ENCODE results near the gene CRK. TPM values are rescaled to one million over a fixed set of nuclear protein-coding genes. Genes with fewer than 3 reads are reported as not detected.
A peak's percentile ranks its signal among the peaks of the same experiment; 100 is the strongest.
"Not testable (repeated sequence)": the region's sequence is repeated elsewhere in the genome, so short reads cannot be mapped to it uniquely, and the experiment has no call there.

The CRK gene
- total and polyA plus RNA-seq, 4 experiments from 2014 or later = 24.2 to 32.1 (median 27.2) TPM

DNA sequence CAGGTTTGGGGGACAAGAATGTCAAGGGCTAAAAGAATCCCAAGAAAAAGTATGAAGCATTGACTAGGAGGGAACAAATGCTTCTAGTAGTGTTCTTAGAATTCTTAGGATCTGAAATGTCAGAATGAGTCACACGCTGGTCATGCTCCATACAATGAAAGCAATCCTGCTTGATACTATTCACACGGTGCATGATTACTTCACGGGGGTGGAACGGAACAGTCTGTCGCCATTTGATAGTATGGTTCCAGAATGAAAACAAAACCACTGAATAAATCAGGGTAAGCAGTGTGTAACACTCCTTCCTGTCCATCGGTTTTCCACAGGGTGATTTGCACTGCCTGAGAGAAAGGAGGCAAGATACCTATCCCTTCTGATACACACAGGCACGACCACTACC, 33.1 kb downstream of the CRK start:
- H3K27me3 Mint-ChIP-seq = no peaks in the 10 kb centered on the region
- no peaks in the 10 kb centered on the region for H3K9me3 ChIP-seq (ENCODE audit: control insufficient read depth in 1 of 2, low read length in 2 of 2)
- peaks cover 19% of the 10 kb centered on the region for H3K36me3 ChIP-seq (ENCODE audit: insufficient read depth, low read length)
- DNase-seq = no peak
- POLR2A ChIA-PET (ENCODE audit: partially characterized antibody) = no interaction called here
- intact Hi-C loops (cut with micrococcal nuclease) = no loop called here
- CTCF ChIA-PET (ENCODE audit: partially characterized antibody) = interaction anchor here (0.6 kb wide), 1 partner anchor 30 kb away, joined by 3 read pairs; no protein-coding TSS in a partner anchor
- no peak overlapping the region for H3K4me3 ChIP-seq (ENCODE audit: low read length in 2 of 2)
- H3K27ac ChIP-seq (ENCODE audit: low read depth, low read length) = no peak overlapping the region
- H3K27ac Mint-ChIP-seq = peak overlapping the region in 2 of 7 donors; percentile 29 to 51
- peaks cover 16 to 39% of the 10 kb centered on the region in 2 donors for H3K36me3 Mint-ChIP-seq
- peaks cover 0 to 6% (median 0%) of the 10 kb centered on the region in 4 donors for H3K4me1 Mint-ChIP-seq
- H3K9me3 Mint-ChIP-seq = no peaks in the 10 kb centered on the region
- no peak overlapping the region for H3K4me3 Mint-ChIP-seq
- H3K27me3 ChIP-seq (ENCODE audit: insufficient read depth, low read length) = no peaks in the 10 kb centered on the region
- H3K4me1 ChIP-seq (ENCODE audit: insufficient read depth, low read length) = no peaks in the 10 kb centered on the region

DNA sequence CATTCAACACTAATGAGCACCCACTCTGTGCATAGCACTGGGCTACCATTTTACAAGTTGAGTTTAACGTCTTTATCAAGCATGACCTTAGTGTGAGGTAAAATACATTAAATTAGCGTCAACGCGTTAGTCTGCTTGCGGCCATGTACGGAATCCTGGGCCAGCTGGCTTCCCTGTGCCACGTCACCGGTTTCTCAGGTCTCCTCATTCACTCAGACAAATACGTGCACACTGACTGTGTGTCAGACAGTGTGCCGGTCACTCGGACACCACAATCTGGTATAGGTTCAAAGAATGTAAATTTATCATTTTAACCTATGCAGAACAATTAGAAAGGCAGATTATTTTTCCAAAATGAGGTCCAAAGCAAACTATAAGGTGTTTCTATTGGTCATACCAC, 34.6 kb downstream of the CRK start:
- Mint-ChIP-seq H3K4me3 (no peak overlapping the region), H3K36me3 (peaks cover 17 to 40% of the 10 kb centered on the region in 2 donors), H3K27ac (peak overlapping the region in 2 of 7 donors; percentile 7 to 29), H3K27me3 (no peaks in the 10 kb centered on the region), H3K9me3 (no peaks in the 10 kb centered on the region), H3K4me1 (peaks cover 0 to 7% (median 0%) of the 10 kb centered on the region in 4 donors)
- Histone ChIP-seq H3K9me3 (ENCODE audit: control insufficient read depth in 1 of 2, low read length in 2 of 2) (no peaks in the 10 kb centered on the region), H3K27me3 (ENCODE audit: insufficient read depth, low read length) (no peaks in the 10 kb centered on the region), H3K4me1 (ENCODE audit: insufficient read depth, low read length) (no peaks in the 10 kb centered on the region), H3K4me3 (ENCODE audit: low read length in 2 of 2) (no peak overlapping the region), H3K36me3 (ENCODE audit: insufficient read depth, low read length) (peaks cover 19% of the 10 kb centered on the region), H3K27ac (ENCODE audit: low read depth, low read length) (no peak overlapping the region)
- DNase-seq = no peak
- intact Hi-C loops (cut with micrococcal nuclease) = no loop called here
- CTCF ChIA-PET (ENCODE audit: partially characterized antibody) = no interaction called here
- POLR2A ChIA-PET (ENCODE audit: partially characterized antibody) = no interaction called here

DNA sequence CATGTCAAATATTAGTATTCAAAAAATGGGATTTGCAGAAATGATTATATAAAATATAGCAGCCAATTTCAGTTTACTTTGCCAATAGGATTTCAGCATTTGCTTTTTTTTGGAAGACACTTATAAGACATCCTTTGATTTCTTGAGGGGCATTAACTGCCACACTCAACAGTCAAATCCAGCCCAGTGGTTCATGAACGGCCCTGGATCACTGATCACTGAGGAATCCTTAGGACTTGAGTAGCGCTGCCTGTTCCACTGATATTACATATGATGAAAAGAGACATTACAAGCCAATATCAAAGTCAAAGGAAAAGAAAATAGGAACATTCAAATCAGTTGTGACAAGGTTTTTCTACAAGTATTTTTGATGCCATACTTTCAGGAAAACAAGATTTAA, 35.1 kb downstream of the CRK start:
- intact Hi-C loops (cut with micrococcal nuclease) = no loop called here
- no peak for DNase-seq
- H3K9me3 ChIP-seq (ENCODE audit: control insufficient read depth in 1 of 2, low read length in 2 of 2) = no peaks in the 10 kb centered on the region
- ChIA-PET POLR2A (ENCODE audit: partially characterized antibody) (no interaction called here), CTCF (ENCODE audit: partially characterized antibody) (no interaction called here)
- Mint-ChIP-seq H3K27ac (no peak overlapping the region), H3K9me3 (no peaks in the 10 kb centered on the region), H3K36me3 (peaks cover 17 to 39% of the 10 kb centered on the region in 2 donors), H3K27me3 (no peaks in the 10 kb centered on the region), H3K4me3 (no peak overlapping the region), H3K4me1 (peaks cover 0 to 7% (median 0%) of the 10 kb centered on the region in 4 donors)
- H3K36me3 ChIP-seq (ENCODE audit: insufficient read depth, low read length) = peaks cover 19% of the 10 kb centered on the region
- H3K4me1 ChIP-seq (ENCODE audit: insufficient read depth, low read length) = no peaks in the 10 kb centered on the region
- no peak overlapping the region for H3K27ac ChIP-seq (ENCODE audit: low read depth, low read length)
- no peaks in the 10 kb centered on the region for H3K27me3 ChIP-seq (ENCODE audit: insufficient read depth, low read length)
- no peak overlapping the region for H3K4me3 ChIP-seq (ENCODE audit: low read length in 2 of 2)

DNA sequence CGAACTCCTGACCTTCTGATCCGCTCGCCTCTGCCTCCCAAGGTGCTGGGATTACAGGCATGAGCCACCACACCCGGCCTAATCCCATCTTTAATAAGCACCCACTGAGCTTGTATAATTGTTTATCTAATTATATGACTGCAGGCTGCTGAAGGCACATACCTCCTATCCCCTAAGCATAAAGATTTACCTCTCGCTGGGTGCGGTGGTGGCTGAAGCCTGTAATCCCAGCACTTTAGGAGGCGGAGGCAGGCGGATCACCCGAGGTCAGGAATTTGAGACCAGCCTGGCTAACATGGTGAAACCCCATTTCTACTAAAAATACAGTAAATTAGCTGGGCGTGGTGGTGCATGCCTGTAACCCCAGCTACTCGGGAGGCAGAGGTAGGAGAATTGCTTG, 35.9 kb downstream of the CRK start:
- CTCF ChIA-PET (ENCODE audit: partially characterized antibody) = interaction anchor here (0.6 kb wide), 1 partner anchor 31 kb away, joined by 5 read pairs; no protein-coding TSS in a partner anchor
- intact Hi-C loops (cut with micrococcal nuclease) = no loop called here
- Histone ChIP-seq H3K27me3 (ENCODE audit: insufficient read depth, low read length) (no peaks in the 10 kb centered on the region), H3K27ac (ENCODE audit: low read depth, low read length) (no peak overlapping the region), H3K36me3 (ENCODE audit: insufficient read depth, low read length) (peaks cover 19% of the 10 kb centered on the region), H3K4me1 (ENCODE audit: insufficient read depth, low read length) (no peaks in the 10 kb centered on the region), H3K9me3 (ENCODE audit: control insufficient read depth in 1 of 2, low read length in 2 of 2) (no peaks in the 10 kb centered on the region), H3K4me3 (ENCODE audit: low read length in 2 of 2) (no peak overlapping the region)
- Mint-ChIP-seq H3K27me3 (no peaks in the 10 kb centered on the region), H3K9me3 (no peaks in the 10 kb centered on the region), H3K36me3 (peaks cover 17 to 32% of the 10 kb centered on the region in 2 donors), H3K27ac (no peak overlapping the region), H3K4me3 (no peak overlapping the region), H3K4me1 (peaks cover 0 to 3% (median 0%) of the 10 kb centered on the region in 4 donors)
- no peak for DNase-seq
- POLR2A ChIA-PET (ENCODE audit: partially characterized antibody) = no interaction called here

DNA sequence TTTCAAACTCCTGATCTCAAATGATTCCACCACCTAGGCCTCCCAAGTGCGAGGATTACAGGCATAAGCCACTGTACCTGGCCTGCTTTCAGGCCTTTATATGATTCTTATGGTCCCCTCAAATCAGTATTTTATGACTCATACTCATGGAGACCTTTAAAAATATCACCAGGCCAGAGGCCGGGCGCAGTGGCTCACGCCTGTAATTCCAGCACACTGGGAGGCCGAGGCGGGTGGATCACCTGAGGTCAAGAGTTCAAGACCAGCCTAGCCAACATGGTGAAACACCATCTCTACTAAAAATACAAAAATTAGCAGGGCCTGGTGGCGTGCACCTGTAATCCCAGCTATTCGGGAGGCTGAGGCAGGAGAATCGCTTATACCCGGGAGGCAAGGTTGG, 37.6 kb downstream of the CRK start:
- H3K27ac Mint-ChIP-seq; DNase-seq; H3K4me1 Mint-ChIP-seq; H3K4me3 ChIP-seq (ENCODE audit: low read length in 2 of 2); H3K27me3 ChIP-seq (ENCODE audit: insufficient read depth, low read length); H3K27me3 Mint-ChIP-seq; H3K4me1 ChIP-seq (ENCODE audit: insufficient read depth, low read length); CTCF ChIA-PET (ENCODE audit: partially characterized antibody); H3K27ac ChIP-seq (ENCODE audit: low read depth, low read length); H3K9me3 Mint-ChIP-seq; H3K9me3 ChIP-seq (ENCODE audit: control insufficient read depth in 1 of 2, low read length in 2 of 2); intact Hi-C loops (cut with micrococcal nuclease); H3K4me3 Mint-ChIP-seq: not testable (repeated sequence)
- peaks cover 16% of the 10 kb centered on the region for H3K36me3 ChIP-seq (ENCODE audit: insufficient read depth, low read length)
- peaks cover 15 to 27% of the 10 kb centered on the region in 2 donors for H3K36me3 Mint-ChIP-seq
- POLR2A ChIA-PET (ENCODE audit: partially characterized antibody) = interaction anchor here (1.2 kb wide), 1 partner anchor 53 kb away, joined by 3 read pairs; no protein-coding TSS in a partner anchor

DNA sequence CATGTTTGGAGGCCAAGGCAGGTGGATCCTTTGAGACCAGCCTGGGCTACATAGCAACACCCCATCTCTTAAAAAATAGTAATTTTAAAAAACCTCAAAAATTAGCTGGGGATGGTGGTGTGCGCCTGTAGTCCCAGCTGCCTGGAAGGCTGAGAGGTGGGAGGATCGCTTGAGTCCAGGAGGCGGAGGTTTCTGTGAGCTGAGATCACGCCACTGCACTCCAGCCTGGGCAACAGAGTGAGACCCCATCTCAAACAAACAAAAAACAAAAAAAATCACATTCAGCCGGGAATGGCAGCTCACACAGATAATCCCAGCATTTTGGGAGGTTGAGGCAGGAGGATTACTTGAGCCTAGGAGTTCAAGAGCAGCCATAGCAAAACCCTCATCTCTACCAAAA, 39.6 kb downstream of the CRK start:
- Mint-ChIP-seq H3K9me3 (peaks cover 0 to 2% (median 0%) of the 10 kb centered on the region in 8 donors), H3K27me3 (no peaks in the 10 kb centered on the region), H3K27ac (no peak overlapping the region), H3K36me3 (peaks cover 7 to 13% of the 10 kb centered on the region in 2 donors), H3K4me3 (no peak overlapping the region), H3K4me1 (peaks cover 0 to 6% (median 1%) of the 10 kb centered on the region in 4 donors)
- DNase-seq = no peak
- no peaks in the 10 kb centered on the region for H3K9me3 ChIP-seq (ENCODE audit: control insufficient read depth in 1 of 2, low read length in 2 of 2)
- H3K27me3 ChIP-seq (ENCODE audit: insufficient read depth, low read length) = no peaks in the 10 kb centered on the region
- no peak overlapping the region for H3K27ac ChIP-seq (ENCODE audit: low read depth, low read length)
- H3K36me3 ChIP-seq (ENCODE audit: insufficient read depth, low read length) = peaks cover 3% of the 10 kb centered on the region
- no peaks in the 10 kb centered on the region for H3K4me1 ChIP-seq (ENCODE audit: insufficient read depth, low read length)
- H3K4me3 ChIP-seq (ENCODE audit: low read length in 2 of 2) = no peak overlapping the region
- intact Hi-C loops (cut with micrococcal nuclease) = no loop called here
- POLR2A ChIA-PET (ENCODE audit: partially characterized antibody) = no interaction called here
- CTCF ChIA-PET (ENCODE audit: partially characterized antibody) = interaction anchor here (1.3 kb wide), 1 partner anchor 51 kb away, joined by 4 read pairs; no protein-coding TSS in a partner anchor

DNA sequence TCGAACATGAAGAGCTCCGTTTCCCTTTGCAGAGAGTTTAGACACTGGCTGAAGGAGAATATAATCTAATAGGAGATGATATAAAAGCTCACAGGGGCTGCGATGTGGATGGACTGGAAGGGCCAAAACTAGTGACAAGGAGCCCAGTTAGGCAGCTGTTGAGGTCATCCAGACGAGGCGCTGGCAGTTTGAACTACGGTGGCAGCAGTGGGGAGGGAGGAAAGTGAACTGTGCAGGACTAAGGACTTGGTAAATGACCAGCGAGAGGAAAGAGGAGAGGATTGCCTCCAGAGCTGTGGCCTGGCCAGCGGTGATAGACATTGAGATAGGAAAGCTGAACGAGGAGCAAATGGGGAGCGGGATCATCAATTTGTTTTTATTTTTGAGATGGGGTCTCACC, 41.4 kb downstream of the CRK start:
- CTCF ChIA-PET (ENCODE audit: partially characterized antibody) = interaction anchor here (0.6 kb wide), 1 partner anchor 122 kb away, joined by 3 read pairs; no protein-coding TSS in a partner anchor
- Mint-ChIP-seq H3K4me1 (peaks cover 0 to 6% (median 2%) of the 10 kb centered on the region in 4 donors), H3K36me3 (peaks cover 3 to 6% of the 10 kb centered on the region in 2 donors), H3K27ac (no peak overlapping the region), H3K27me3 (no peaks in the 10 kb centered on the region), H3K4me3 (no peak overlapping the region), H3K9me3 (peaks cover 0 to 3% (median 0%) of the 10 kb centered on the region in 8 donors)
- intact Hi-C loops (cut with micrococcal nuclease) = no loop called here
- no peaks in the 10 kb centered on the region for H3K9me3 ChIP-seq (ENCODE audit: control insufficient read depth in 1 of 2, low read length in 2 of 2)
- no peaks in the 10 kb centered on the region for H3K36me3 ChIP-seq (ENCODE audit: insufficient read depth, low read length)
- no peak overlapping the region for H3K4me3 ChIP-seq (ENCODE audit: low read length in 2 of 2)
- POLR2A ChIA-PET (ENCODE audit: partially characterized antibody) = no interaction called here
- H3K4me1 ChIP-seq (ENCODE audit: insufficient read depth, low read length) = no peaks in the 10 kb centered on the region
- no peak overlapping the region for H3K27ac ChIP-seq (ENCODE audit: low read depth, low read length)
- H3K27me3 ChIP-seq (ENCODE audit: insufficient read depth, low read length) = no peaks in the 10 kb centered on the region
- DNase-seq = no peak
